ENCODE results near the gene NCKAP5L. TPM values are rescaled to one million over a fixed set of nuclear protein-coding genes. Genes with fewer than 3 reads are reported as not detected.
A peak's percentile ranks its signal among the peaks of the same experiment; 100 is the strongest.

Gene NCKAP5L
- total and polyA plus RNA-seq, 9 of the 15 experiments (the other 6 are each of a cell fraction or from before 2014, with no cell fraction given): 0.01 to 14.4 (median 3.7) TPM

- no peaks in the 10 kb centered on the region for H3K27me3 ChIP-seq (ENCODE audit: control insufficient read depth in 2 of 2, insufficient read depth in 2 of 2, low read length in 2 of 2)
- in situ Hi-C loops (cut with MboI) (no loop called here), intact Hi-C loops (cut with micrococcal nuclease) (no loop called here)
- no peaks in the 10 kb centered on the region for H3K9me3 ChIP-seq (replicated peaks; ENCODE audit: control insufficient read depth, insufficient read depth, low read depth, low read length)
- peaks cover 27% of the 10 kb centered on the region; the same call in 1 of the 3 replicates for H3K36me3 ChIP-seq (ENCODE audit: control insufficient read depth, insufficient read depth, low read length)
- WGBS (ENCODE audit: insufficient coverage, low coverage, missing lambda C conversion rate): 65% methylated on average over 7 of the region's 7 CpGs
- H3K79me2 ChIP-seq (ENCODE audit: control insufficient read depth, insufficient read depth, low read length): no peaks in the 10 kb centered on the region
- H4K20me1 ChIP-seq (replicated peaks; ENCODE audit: control insufficient read depth, insufficient read depth, low read length): no peaks in the 10 kb centered on the region
- ATAC-seq (no peak), FAIRE-seq (no peak), DNase-seq (ENCODE audit: extremely low read depth in 1 of 4, low spot score in 3 of 4) (peak in 2 of 4 experiments; percentile 6)
- H3K9ac ChIP-seq (ENCODE audit: insufficient read depth in 1 of 2, low read depth in 2 of 2, low read length in 2 of 2): no peak overlapping the region; a peak in 1 of 4 replicates
- H3K4me2 ChIP-seq (ENCODE audit: insufficient read depth, low read length): no peak overlapping the region
- no peaks in the 10 kb centered on the region for H3K9me1 ChIP-seq (ENCODE audit: control insufficient read depth, insufficient read depth, low read length)
- no peak overlapping the region for H3K27ac ChIP-seq (ENCODE audit: extremely low read depth, low read depth, low read length)
- H3K4me1 ChIP-seq (replicated peaks in 1 of 2; ENCODE audit: control insufficient read depth in 2 of 2, insufficient read depth in 2 of 2, low read length in 2 of 2): peaks cover 0 to 21% of the 10 kb centered on the region in 2 experiments; a peak in 2 of 5 replicates
- CTCF ChIA-PET (ENCODE audit: low intra/inter-chr PET ratio): no interaction called here
- no peak overlapping the region for H3K4me3 ChIP-seq
- no peak for TF ChIP-seq TGIF2 (CRISPR knock-in tag; IDR thresholded peaks at IDR 0.05)
- TF ChIP-seq RAD21 (CRISPR knock-in tag; conservative IDR thresholded peaks at IDR 0.05 in 1 of 2, IDR thresholded peaks at IDR 0.05 in 1 of 2): no peak
- no peak for TF ChIP-seq ZNF174 (CRISPR knock-in tag; IDR thresholded peaks at IDR 0.05)
- TF ChIP-seq ZNF445 (CRISPR knock-in tag; IDR thresholded peaks at IDR 0.05; ENCODE audit: low read depth): no peak
- no peak for TF ChIP-seq TBP (optimal IDR thresholded peaks at IDR 0.05; ENCODE audit: low read depth, low read length)
- TF ChIP-seq, protein P1, sequence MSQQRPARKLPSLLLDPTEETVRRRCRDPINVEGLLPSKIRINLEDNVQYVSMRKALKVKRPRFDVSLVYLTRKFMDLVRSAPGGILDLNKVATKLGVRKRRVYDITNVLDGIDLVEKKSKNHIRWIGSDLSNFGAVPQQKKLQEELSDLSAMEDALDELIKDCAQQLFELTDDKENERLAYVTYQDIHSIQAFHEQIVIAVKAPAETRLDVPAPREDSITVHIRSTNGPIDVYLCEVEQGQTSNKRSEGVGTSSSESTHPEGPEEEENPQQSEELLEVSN (IDR thresholded peaks at IDR 0.05; ENCODE audit: borderline replicate concordance in 1 of 2, extremely low read depth in 1 of 2, insufficient read depth in 1 of 2, insufficient read length in 1 of 2, low read depth in 1 of 2, low read length in 1 of 2, poor library complexity in 1 of 2, severe bottlenecking in 1 of 2): no peak
- no peak for TF ChIP-seq ZNF282 (CRISPR knock-in tag; IDR thresholded peaks at IDR 0.05)
- no peak for TF ChIP-seq STAT5A (IDR thresholded peaks at IDR 0.05; ENCODE audit: borderline replicate concordance, low read length)
- no peak for TF ChIP-seq REST (IDR thresholded peaks at IDR 0.05; ENCODE audit: borderline replicate concordance)
- TF ChIP-seq REST (CRISPR knock-in tag; IDR thresholded peaks at IDR 0.05; ENCODE audit: low read depth): no peak
- no peak for TF ChIP-seq ZNF184 (CRISPR knock-in tag; IDR thresholded peaks at IDR 0.05)
- no peak for TF ChIP-seq ZNF76 (CRISPR knock-in tag; IDR thresholded peaks at IDR 0.05; ENCODE audit: borderline replicate concordance)
- no peak overlapping the region for H2AFZ ChIP-seq (ENCODE audit: low read depth, low read length)
- no TSS peak for BruUV-seq (replicated peaks)
- POLR2A ChIA-PET: interaction anchor here (1.1 kb wide), 1 partner anchor 15 kb away, joined by 4 read pairs; no protein-coding TSS in a partner anchor
These were observed 30.0 kb downstream of the NCKAP5L start for GRCh38 chr12:49798248-49798647.

Data from K562 (cell line).